ENCODE data around the gene PITX2. TPM values are rescaled to one million over a fixed set of nuclear protein-coding genes. Genes with fewer than 3 reads are reported as not detected.

Gene PITX2
- total and polyA plus RNA-seq, 2 of the 8 experiments (the other 6 are each of a cell fraction or from before 2014, with no cell fraction given), result 0.09 to 0.67 TPM

- no peak overlapping the region for H3K27ac ChIP-seq (ENCODE audit: low read depth, low read length)
- H2AK5ac ChIP-seq (ENCODE audit: low read depth, low read length), result no peak overlapping the region
- H2BK120ac ChIP-seq (replicated peaks; ENCODE audit: low read depth, low read length), result no peak overlapping the region
- peak overlapping the region; percentile 36 to 59 (median 49); a peak in 6 of 8 replicates for H3K4me3 ChIP-seq (ENCODE audit: extremely low read depth in 1 of 4, insufficient read depth in 2 of 4, low read depth in 3 of 4, low read length in 4 of 4)
- peak overlapping the region; percentile 80 for H2BK12ac ChIP-seq (ENCODE audit: low read depth, low read length)
- no peak overlapping the region for H2BK15ac ChIP-seq (ENCODE audit: low read length)
- H3K79me2 ChIP-seq (ENCODE audit: control insufficient read depth in 1 of 2, insufficient read depth in 2 of 2, low read length in 2 of 2), result no peaks in the 10 kb centered on the region
- no peaks in the 10 kb centered on the region for H3K9me3 ChIP-seq (ENCODE audit: insufficient read depth in 2 of 2, low read depth in 1 of 2, low read length in 1 of 2)
- H3K23me2 ChIP-seq (ENCODE audit: low read depth, low read length), result peaks cover 12% of the 10 kb centered on the region; the same call in 1 of the 2 replicates
- peaks cover 0 to 25% of the 10 kb centered on the region in 2 experiments for H4K20me1 ChIP-seq (replicated peaks in 1 of 2; ENCODE audit: control insufficient read depth in 1 of 2, insufficient read depth in 2 of 2, low read length in 2 of 2)
- no peak overlapping the region for H3K23ac ChIP-seq (ENCODE audit: insufficient read length)
- no peak overlapping the region for H3K4ac ChIP-seq (replicated peaks; ENCODE audit: insufficient read length, low read depth, low read length)
- H3K4me1 ChIP-seq (replicated peaks in 1 of 4; ENCODE audit: control insufficient read depth in 3 of 4, insufficient read depth in 4 of 4, low read length in 3 of 4), result peaks cover 7 to 42% (median 21%) of the 10 kb centered on the region in 4 experiments
- H2AFZ ChIP-seq (ENCODE audit: low read length), result no peak overlapping the region
- no peak overlapping the region for H4K91ac ChIP-seq (replicated peaks; ENCODE audit: insufficient read length, low read length)
- WGBS, 2 experiments (ENCODE audit: extremely low coverage in 1 of 2, insufficient coverage in 1 of 2, insufficient read length in 1 of 2, insufficient replicate concordance in 2 of 2, low coverage in 1 of 2, low lambda C conversion rate in 2 of 2, missing lambda C conversion rate in 1 of 2), result 1% methylated on average over 17 of the region's 19 CpGs; no CpG with 5 or more reads in 1 of the 2 experiments
- ChIA-PET POLR2A (ENCODE audit: partially characterized antibody) (interaction anchor here (1.0 to 3.5 kb wide), 5 partner anchors 13 to 25 kb away, joined by 4 to 13 read pairs (median 9); no protein-coding TSS in a partner anchor), CTCF (ENCODE audit: partially characterized antibody) (interaction anchor here (0.9 to 1.6 kb wide), 5 partner anchors 14 to 28 kb away, joined by 4 to 5 read pairs (median 4); no protein-coding TSS in a partner anchor)
- H4K8ac ChIP-seq (ENCODE audit: extremely low read depth, insufficient read depth, low read length), result no peak overlapping the region; the same call in 1 of the 2 replicates
- no peak overlapping the region for H3K56ac ChIP-seq (replicated peaks; ENCODE audit: insufficient read length, low read depth, low read length)
- peak overlapping the region; percentile 80 to 91 for H3K4me2 ChIP-seq (ENCODE audit: insufficient read depth in 1 of 2, low read depth in 2 of 2, low read length in 2 of 2)
- DNase-seq (ENCODE audit: low read depth in 1 of 2, low spot score in 2 of 2) (no peak), FAIRE-seq (no peak)
- H4K5ac ChIP-seq (ENCODE audit: insufficient read length, low read depth, low read length), result no peak overlapping the region
- H3K36me3 ChIP-seq (ENCODE audit: control insufficient read depth in 2 of 4, insufficient read depth in 4 of 4, low read length in 3 of 4), result peaks cover 0 to 3% (median 0%) of the 10 kb centered on the region in 4 experiments; a peak in 1 of 8 replicates
- peak; percentile 1 for TF ChIP-seq KDM4A (IDR thresholded peaks at IDR 0.05; ENCODE audit: low read depth, low read length, severe bottlenecking)
- TF ChIP-seq YY1 (IDR thresholded peaks at IDR 0.05; ENCODE audit: low read depth, low read length), result peak; percentile 74; the same call in 1 of the 2 replicates
- TF ChIP-seq EZH2 (IDR thresholded peaks at IDR 0.05; ENCODE audit: low read depth, low read length, severe bottlenecking), result peak; percentile 67
- no peak; the same call in 1 of the 2 replicates for TF ChIP-seq SUZ12 (IDR thresholded peaks at IDR 0.05; ENCODE audit: low read length)
- 0 out of 4 replicates have a peak, but pooled peaks of 1 of the 2 experiments have one; percentile 5 for TF ChIP-seq SIN3A (conservative IDR thresholded peaks at IDR 0.05 in 1 of 2, IDR thresholded peaks at IDR 0.05 in 1 of 2; ENCODE audit: low read depth in 1 of 2, low read length in 2 of 2)
- no peak overlapping the region for H3K9ac ChIP-seq (replicated peaks in 1 of 4; ENCODE audit: extremely low read depth in 1 of 4, low read depth in 3 of 4, low read length in 3 of 4)
- no peak overlapping the region for H3K18ac ChIP-seq (ENCODE audit: extremely low read depth, low read length)
- no peak overlapping the region for H2BK20ac ChIP-seq (ENCODE audit: low read length)
- no peak overlapping the region for H3K14ac ChIP-seq (ENCODE audit: insufficient read length)
- 0 out of 2 replicates have a peak overlapping the region, but pooled peaks have one; percentile 56 for H2BK5ac ChIP-seq (ENCODE audit: low read depth, low read length)
- no peaks in the 10 kb centered on the region for H3K79me1 ChIP-seq (ENCODE audit: low read depth, low read length)
- H3K27me3 ChIP-seq (replicated peaks in 1 of 4; ENCODE audit: control insufficient read depth in 3 of 4, extremely low read depth in 1 of 4, insufficient read depth in 3 of 4, low read length in 3 of 4), result peaks cover 69 to 100% (median 93%) of the 10 kb centered on the region in 4 experiments
These were observed 7.9 kb downstream of the PITX2 start for GRCh38 chr4:110614976-110615352.
